T-helper 1 cell treated with Interleukin-12 subunit alpha and Interleukin-12 subunit beta and Interleukin-4 antibody, amounts not matched to agents 30 μg/mL and 1 μg/mL, for 36 hours (primary cell): ENCODE results near the gene RNF223.

Source experiments
- H3K27ac Mint-ChIP-seq: one replicate; pipeline ENCODE4 v1.8.0; 2021; ENCODE audit warnings: mild to moderate bottlenecking, mixed read lengths
- H3K27me3 Mint-ChIP-seq: one replicate; pipeline ENCODE4 v1.8.0; 2021; ENCODE audit warnings: low read depth, mixed read lengths
- H3K36me3 Mint-ChIP-seq: one replicate; pipeline ENCODE4 v1.8.0; 2021; ENCODE audit warnings: low read depth, mixed read lengths
- H3K4me1 Mint-ChIP-seq: one replicate; pipeline ENCODE4 v1.8.0; 2021; ENCODE audit warnings: low read depth, mixed read lengths
- H3K4me3 Mint-ChIP-seq: one replicate; pipeline ENCODE4 v1.8.0; 2021; ENCODE audit warnings: mild to moderate bottlenecking, moderate library complexity, mixed read lengths
- H3K9me3 Mint-ChIP-seq: one replicate; pipeline ENCODE4 v1.8.0; 2021; ENCODE audit warnings: mixed read lengths

Gene RNF223

GRCh38 chr1:1046243-1046642, 27.9 kb downstream of the RNF223 start:
- no peaks in the 10 kb centered on the region for H3K9me3 Mint-ChIP-seq
- no peak overlapping the region for H3K4me3 Mint-ChIP-seq

GRCh38 chr1:1045129-1045528, 29.0 kb downstream of the RNF223 start:
- no peak overlapping the region for H3K4me3 Mint-ChIP-seq
- no peak overlapping the region for H3K27ac Mint-ChIP-seq
- H3K36me3 Mint-ChIP-seq, result no peaks in the 10 kb centered on the region
- H3K27me3 Mint-ChIP-seq, result no peaks in the 10 kb centered on the region
- peaks cover 2% of the 10 kb centered on the region for H3K4me1 Mint-ChIP-seq
- no peaks in the 10 kb centered on the region for H3K9me3 Mint-ChIP-seq

More at GRCh38 chr1:1046243-1046642, 27.9 kb downstream of the RNF223 start:
- Mint-ChIP-seq H3K36me3 (no peaks in the 10 kb centered on the region), H3K27ac (no peak overlapping the region), H3K4me1 (peaks cover 2% of the 10 kb centered on the region), H3K27me3 (no peaks in the 10 kb centered on the region)

GRCh38 chr1:1044455-1045078, 29.5 kb downstream of the RNF223 start:
- H3K4me1 Mint-ChIP-seq, result peaks cover 4% of the 10 kb centered on the region
- no peak overlapping the region for H3K27ac Mint-ChIP-seq
- no peaks in the 10 kb centered on the region for H3K36me3 Mint-ChIP-seq
- no peak overlapping the region for H3K4me3 Mint-ChIP-seq
- H3K27me3 Mint-ChIP-seq, result peaks cover 2% of the 10 kb centered on the region
- no peaks in the 10 kb centered on the region for H3K9me3 Mint-ChIP-seq

- Mint-ChIP-seq H3K36me3 (no peaks in the 10 kb centered on the region), H3K4me1 (peaks cover 10% of the 10 kb centered on the region), H3K9me3 (no peaks in the 10 kb centered on the region), H3K4me3 (no peak overlapping the region), H3K27ac (no peak overlapping the region), H3K27me3 (peaks cover 9% of the 10 kb centered on the region)
These were observed 30.2 kb downstream of the RNF223 start for GRCh38 chr1:1043921-1044320.

GRCh38 chr1:1043411-1043810, 30.7 kb downstream of the RNF223 start:
- Mint-ChIP-seq H3K4me3 (no peak overlapping the region), H3K27ac (no peak overlapping the region)

GRCh38 chr1:1042835-1043234, 31.3 kb downstream of the RNF223 start:
- Mint-ChIP-seq H3K9me3 (no peaks in the 10 kb centered on the region), H3K27ac (no peak overlapping the region), H3K4me3 (no peak overlapping the region), H3K36me3 (no peaks in the 10 kb centered on the region), H3K4me1 (peaks cover 16% of the 10 kb centered on the region), H3K27me3 (peaks cover 15% of the 10 kb centered on the region)

More at GRCh38 chr1:1043411-1043810, 30.7 kb downstream of the RNF223 start:
- Mint-ChIP-seq H3K4me1 (peaks cover 14% of the 10 kb centered on the region), H3K27me3 (peaks cover 14% of the 10 kb centered on the region), H3K36me3 (no peaks in the 10 kb centered on the region), H3K9me3 (no peaks in the 10 kb centered on the region)

GRCh38 chr1:1041873-1042272, 32.2 kb downstream of the RNF223 start:
- Mint-ChIP-seq H3K27ac (no peak overlapping the region), H3K4me3 (no peak overlapping the region), H3K4me1 (peaks cover 16% of the 10 kb centered on the region), H3K36me3 (no peaks in the 10 kb centered on the region), H3K27me3 (peaks cover 15% of the 10 kb centered on the region), H3K9me3 (no peaks in the 10 kb centered on the region)

GRCh38 chr1:1041092-1041523, 33.0 kb downstream of the RNF223 start:
- no peaks in the 10 kb centered on the region for H3K36me3 Mint-ChIP-seq
- H3K27me3 Mint-ChIP-seq, result peaks cover 15% of the 10 kb centered on the region
- H3K4me1 Mint-ChIP-seq, result peaks cover 16% of the 10 kb centered on the region
- no peak overlapping the region for H3K27ac Mint-ChIP-seq
- no peak overlapping the region for H3K4me3 Mint-ChIP-seq
- no peaks in the 10 kb centered on the region for H3K9me3 Mint-ChIP-seq

GRCh38 chr1:1040004-1040991, 33.8 kb downstream of the RNF223 start:
- Mint-ChIP-seq H3K4me3 (peak overlapping the region; percentile 77), H3K4me1 (peaks cover 16% of the 10 kb centered on the region), H3K27ac (no peak overlapping the region), H3K9me3 (no peaks in the 10 kb centered on the region), H3K27me3 (peaks cover 15% of the 10 kb centered on the region), H3K36me3 (no peaks in the 10 kb centered on the region)

- peaks cover 16% of the 10 kb centered on the region for H3K4me1 Mint-ChIP-seq
- no peaks in the 10 kb centered on the region for H3K9me3 Mint-ChIP-seq
- peaks cover 18% of the 10 kb centered on the region for H3K27me3 Mint-ChIP-seq
- H3K27ac Mint-ChIP-seq, result peak overlapping the region; percentile 84
- peak overlapping the region; percentile 77 for H3K4me3 Mint-ChIP-seq
- no peaks in the 10 kb centered on the region for H3K36me3 Mint-ChIP-seq
These were observed 34.8 kb downstream of the RNF223 start for GRCh38 chr1:1039145-1039910.

GRCh38 chr1:1038694-1039093, 35.4 kb downstream of the RNF223 start:
- Mint-ChIP-seq H3K27ac (no peak overlapping the region), H3K36me3 (no peaks in the 10 kb centered on the region), H3K27me3 (peaks cover 19% of the 10 kb centered on the region), H3K9me3 (no peaks in the 10 kb centered on the region), H3K4me3 (no peak overlapping the region), H3K4me1 (peaks cover 16% of the 10 kb centered on the region)

- peaks cover 19% of the 10 kb centered on the region for H3K27me3 Mint-ChIP-seq
- H3K9me3 Mint-ChIP-seq, result no peaks in the 10 kb centered on the region
- H3K4me1 Mint-ChIP-seq, result peaks cover 14% of the 10 kb centered on the region
- no peak overlapping the region for H3K4me3 Mint-ChIP-seq
- H3K27ac Mint-ChIP-seq, result no peak overlapping the region
- no peaks in the 10 kb centered on the region for H3K36me3 Mint-ChIP-seq
These were observed 36.5 kb downstream of the RNF223 start for GRCh38 chr1:1037366-1038327.

- H3K36me3 Mint-ChIP-seq, result no peaks in the 10 kb centered on the region
- H3K27me3 Mint-ChIP-seq, result peaks cover 25% of the 10 kb centered on the region
- H3K4me1 Mint-ChIP-seq, result peaks cover 14% of the 10 kb centered on the region
- no peaks in the 10 kb centered on the region for H3K9me3 Mint-ChIP-seq
- no peak overlapping the region for H3K4me3 Mint-ChIP-seq
- no peak overlapping the region for H3K27ac Mint-ChIP-seq
These were observed 38.7 kb downstream of the RNF223 start for GRCh38 chr1:1035291-1035943.
